CD14-positive monocyte (primary cell): Measurements from ENCODE around the gene SUSD5. TPM values are rescaled to one million over a fixed set of nuclear protein-coding genes. Genes with fewer than 3 reads are reported as not detected.

Experiments
- DNase-seq, 3 donors: peaks; one replicate each; pipeline ENCODE4 v3.0.0-alpha.2; 2011 to 2022
- H2AFZ ChIP-seq: 2 replicates; pipeline ENCODE4 v1.6.0; 2012; ENCODE audit warnings: mild to moderate bottlenecking, low read depth, low read length, inconsistent platforms; ENCODE audit not compliant: insufficient read depth, poor library complexity, severe bottlenecking
- H3K27ac ChIP-seq, 2 donors: 1 replicate in 1 of 2; 2 replicates in 1 of 2; pipeline ENCODE4 v1.5.1; 2012 to 2013; ENCODE audit warnings: low read length in 2 of 2, control low read depth in 1 of 2, inconsistent platforms in 1 of 2, low read depth in 1 of 2, mild to moderate bottlenecking in 1 of 2
- H3K27me3 ChIP-seq, 2 donors: one replicate each; pipeline versions ENCODE4 v1.6.0 to v1.6.1; 2011 to 2013; ENCODE audit warnings: low read length in 2 of 2; ENCODE audit not compliant: control insufficient read depth in 2 of 2, insufficient read depth in 2 of 2
- H3K36me3 ChIP-seq, 2 donors: replicated peaks in 1 of 2; 1 replicate in 1 of 2; 2 replicates in 1 of 2; pipeline versions ENCODE4 v1.5.1 to v1.6.1; 2012 to 2013; ENCODE audit warnings: low read length in 2 of 2, control low read depth in 1 of 2, inconsistent platforms in 1 of 2, mild to moderate bottlenecking in 1 of 2; ENCODE audit not compliant: insufficient read depth in 2 of 2, control insufficient read depth in 1 of 2
- H3K4me1 ChIP-seq, 2 donors: 1 replicate in 1 of 2; 2 replicates in 1 of 2; pipeline versions ENCODE4 v1.5.1 to v1.6.1; 2012 to 2013; ENCODE audit warnings: low read length in 2 of 2, control low read depth in 1 of 2, inconsistent platforms in 1 of 2, mild to moderate bottlenecking in 1 of 2, moderate library complexity in 1 of 2; ENCODE audit not compliant: insufficient read depth in 2 of 2, control insufficient read depth in 1 of 2
- H3K4me2 ChIP-seq: replicated peaks from 2 replicates; pipeline ENCODE3; 2012; ENCODE audit warnings: low read length, moderate library complexity, mild to moderate bottlenecking; ENCODE audit not compliant: poor library complexity, severe bottlenecking; ENCODE audit errors: extremely low read depth
- H3K4me3 ChIP-seq, 3 experiments: fragments of 200-600 bp in 1 of 3; sonication (generic) in 1 of 3; replicated peaks in 1 of 3; 1 replicate in 2 of 3; 2 replicates in 1 of 3; pipeline ENCODE4 v1.5.1; 2011 to 2013; ENCODE audit warnings: low read length in 3 of 3, mild to moderate bottlenecking in 3 of 3, control low read depth in 2 of 3, low read depth in 2 of 3, inconsistent platforms in 1 of 3, moderate library complexity in 1 of 3
- H3K79me2 ChIP-seq: 2 replicates; pipeline ENCODE4 v1.6.0; 2012; ENCODE audit warnings: mild to moderate bottlenecking, control low read depth, inconsistent platforms, low read length, moderate library complexity; ENCODE audit not compliant: insufficient read depth
- H3K9ac ChIP-seq: 2 replicates; pipeline ENCODE4 v1.6.0; 2017; ENCODE audit warnings: low read length, mild to moderate bottlenecking; ENCODE audit not compliant: insufficient read depth, poor library complexity, severe bottlenecking
- H3K9me3 ChIP-seq, 2 donors: replicated peaks in 1 of 2; 1 replicate in 1 of 2; 2 replicates in 1 of 2; pipeline versions ENCODE4 v1.5.1 to v1.6.1; 2012 to 2013; ENCODE audit warnings: low read length in 2 of 2, control low read depth in 1 of 2; ENCODE audit not compliant: control insufficient read depth in 1 of 2, insufficient read depth in 1 of 2
- H4K20me1 ChIP-seq: 2 replicates; pipeline ENCODE4 v1.6.0; 2012; ENCODE audit warnings: mild to moderate bottlenecking, low read length, control low read depth, moderate library complexity; ENCODE audit not compliant: insufficient read depth
- H3K27ac Mint-ChIP-seq, 7 donors: one replicate each; pipeline ENCODE4 v1.8.0; 2020; ENCODE audit warnings: mild to moderate bottlenecking in 7 of 7, mixed read lengths in 7 of 7, moderate library complexity in 6 of 7, inconsistent platforms in 2 of 7
- H3K27me3 Mint-ChIP-seq, 3 donors: one replicate each; pipeline ENCODE4 v1.8.0; 2021 to 2022; ENCODE audit warnings: low read depth in 3 of 3, mild to moderate bottlenecking in 3 of 3, mixed read lengths in 3 of 3, moderate library complexity in 3 of 3, inconsistent platforms in 1 of 3
- H3K36me3 Mint-ChIP-seq, 2 donors: one replicate each; pipeline ENCODE4 v1.8.0; 2020; ENCODE audit warnings: mixed read lengths in 2 of 2, inconsistent platforms in 1 of 2, mild to moderate bottlenecking in 1 of 2
- H3K4me1 Mint-ChIP-seq: one replicate; pipeline ENCODE4 v1.8.0; 2020; ENCODE audit warnings: mild to moderate bottlenecking, mixed read lengths
- H3K4me3 Mint-ChIP-seq, 2 donors: one replicate each; pipeline ENCODE4 v1.8.0; 2020; ENCODE audit warnings: mild to moderate bottlenecking in 2 of 2, mixed read lengths in 2 of 2, moderate library complexity in 1 of 2
- H3K9me3 Mint-ChIP-seq, 7 donors: one replicate each; pipeline ENCODE4 v1.8.0; 2020 to 2022; ENCODE audit warnings: mixed read lengths in 7 of 7, mild to moderate bottlenecking in 6 of 7, moderate library complexity in 6 of 7, inconsistent platforms in 2 of 7
- WGBS: methylation state at CpG from one replicate; pipeline ENCODE4 v1.1.5; 2013; ENCODE audit warnings: missing lambda C conversion rate; ENCODE audit not compliant: insufficient coverage; 5-methylcytosine and 5-hydroxymethylcytosine counted together
- intact Hi-C, 2 donors: fragments of 100-400 bp; cut with micrococcal nuclease; formaldehyde crosslinking; loops; one replicate each; pipeline versions ENCODE4 v1.15.0 to v1.15.1; 2023
- polyA plus RNA-seq, 3 donors: library from polyadenylated mRNA; depleted of rRNA in 1 of 3; unstranded in 2 of 3; stranded (reverse) in 1 of 3; fragments of 300-500 nt in 2 of 3; fragments of >200 nt in 1 of 3; fragmentation: Illumina TruSeq in 2 of 3; gene quantifications; 1 replicate in 2 of 3; 2 replicates in 1 of 3; pipeline ENCODE4 v1.2.3, GENCODE V29; 2012 to 2021
- small RNA-seq: library from RNA; depleted of rRNA; stranded (forward); fragments of <200 nt; gene quantifications from one replicate; pipeline ENCODE3, GENCODE V24; 2012; ENCODE audit warnings: low read depth; ENCODE audit not compliant: insufficient read length
- TF ChIP-seq, protein P1 (sequence below): fragments of 200-600 bp; IDR thresholded peaks from one replicate; pipeline ENCODE4 v1.8.0; 2022; ENCODE audit warnings: antibody characterized with exemption, mild to moderate bottlenecking

The SUSD5 gene
- polyA plus RNA-seq, 3 donors: not detected

DNA sequence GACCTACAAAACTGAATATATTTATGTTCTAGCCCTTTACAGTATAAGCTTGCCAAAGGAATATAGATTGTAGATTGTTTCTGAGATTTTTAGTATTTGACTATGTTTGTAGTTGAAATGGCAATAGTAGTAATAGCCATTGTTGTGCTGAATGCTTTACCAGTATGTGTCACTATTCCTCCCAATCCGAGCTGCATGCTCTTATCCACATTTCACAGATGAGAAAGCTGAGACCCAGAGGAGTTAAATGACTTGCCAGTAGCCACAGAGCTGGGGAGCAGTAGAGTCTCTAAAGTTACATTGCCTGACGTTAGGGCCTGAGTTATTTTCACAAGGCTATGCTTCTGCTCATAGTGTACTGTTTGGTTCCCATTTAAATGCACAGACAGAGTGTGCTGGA is 118.4 kb downstream of the SUSD5 start:
- Histone ChIP-seq H3K36me3 (no peaks in the 10 kb centered on the region), H4K20me1 (peaks cover 12% of the 10 kb centered on the region), H3K9ac (no peak overlapping the region), H3K27ac (no peak overlapping the region), H2AFZ (no peak overlapping the region), H3K9me3 (no peaks in the 10 kb centered on the region), H3K4me3 (no peak overlapping the region), H3K4me2 (no peak overlapping the region), H3K4me1 (peaks cover 28 to 37% of the 10 kb centered on the region in 2 donors), H3K27me3 (no peaks in the 10 kb centered on the region), H3K79me2 (peaks cover 23% of the 10 kb centered on the region)
- no peaks in the 10 kb centered on the region for H3K9me3 Mint-ChIP-seq
- intact Hi-C loops: no loop called here
- no peak overlapping the region for H3K4me3 Mint-ChIP-seq
- H3K27me3 Mint-ChIP-seq: peaks cover 0 to 9% (median 2%) of the 10 kb centered on the region in 3 donors
- DNase-seq: no peak
- WGBS: no CpG with 5 or more reads among the region's 2 CpGs
- H3K27ac Mint-ChIP-seq: no peak overlapping the region
- peaks cover 34% of the 10 kb centered on the region for H3K4me1 Mint-ChIP-seq
- TF ChIP-seq, protein P1, sequence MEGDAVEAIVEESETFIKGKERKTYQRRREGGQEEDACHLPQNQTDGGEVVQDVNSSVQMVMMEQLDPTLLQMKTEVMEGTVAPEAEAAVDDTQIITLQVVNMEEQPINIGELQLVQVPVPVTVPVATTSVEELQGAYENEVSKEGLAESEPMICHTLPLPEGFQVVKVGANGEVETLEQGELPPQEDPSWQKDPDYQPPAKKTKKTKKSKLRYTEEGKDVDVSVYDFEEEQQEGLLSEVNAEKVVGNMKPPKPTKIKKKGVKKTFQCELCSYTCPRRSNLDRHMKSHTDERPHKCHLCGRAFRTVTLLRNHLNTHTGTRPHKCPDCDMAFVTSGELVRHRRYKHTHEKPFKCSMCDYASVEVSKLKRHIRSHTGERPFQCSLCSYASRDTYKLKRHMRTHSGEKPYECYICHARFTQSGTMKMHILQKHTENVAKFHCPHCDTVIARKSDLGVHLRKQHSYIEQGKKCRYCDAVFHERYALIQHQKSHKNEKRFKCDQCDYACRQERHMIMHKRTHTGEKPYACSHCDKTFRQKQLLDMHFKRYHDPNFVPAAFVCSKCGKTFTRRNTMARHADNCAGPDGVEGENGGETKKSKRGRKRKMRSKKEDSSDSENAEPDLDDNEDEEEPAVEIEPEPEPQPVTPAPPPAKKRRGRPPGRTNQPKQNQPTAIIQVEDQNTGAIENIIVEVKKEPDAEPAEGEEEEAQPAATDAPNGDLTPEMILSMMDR: no peak
- no peaks in the 10 kb centered on the region for H3K36me3 Mint-ChIP-seq

Small RNA genes within 50 kb of the gene (small RNA-seq; reads per million reads assigned to genes)
- gene AC123900.1 (not detected), gene RN7SL296P (not detected)

Other genes with a start within 250 kb of the SUSD5 start
- gene GLB1, start 121.7 kb downstream of the SUSD5 start, polyA plus RNA-seq: 100 to 1,000 TPM in 2 of 3 donors, 10 to 100 TPM in 1; 79.2 to 169 (median 145) TPM
- 1 to 10 TPM; 3.8 to 7.5 (median 4.3) TPM for gene TMPPE, start 121.7 kb downstream of the SUSD5 start, polyA plus RNA-seq
- 100 to 1,000 TPM; 134 to 321 (median 317) TPM for gene CRTAP, start 104.8 kb downstream of the SUSD5 start, polyA plus RNA-seq
- gene FBXL2, start 58.6 kb upstream of the SUSD5 start, polyA plus RNA-seq: not detected
- 10 to 100 TPM in 1 of 3 donors, 1 to 10 TPM in 2; 7.8 to 72.4 (median 8.8) TPM for gene UBP1, start 221.6 kb upstream of the SUSD5 start, polyA plus RNA-seq